GM12872 (cell line): ENCODE measurements around the gene MX1.

Experiments used
- CTCF ChIP-seq: IDR thresholded peaks from 3 replicates; pipeline ENCODE4 v1.5.1; 2011; ENCODE audit warnings: low read depth, mild to moderate bottlenecking, low read length, moderate library complexity; ENCODE audit not compliant: insufficient read depth

MX1 gene

GRCh38 chr21:41472753-41473548 is 46.9 kb downstream of the MX1 start:
- no peak for TF ChIP-seq CTCF

GRCh38 chr21:41475714-41476420 is 49.8 kb downstream of the MX1 start:
- TF ChIP-seq CTCF: no peak

DNA sequence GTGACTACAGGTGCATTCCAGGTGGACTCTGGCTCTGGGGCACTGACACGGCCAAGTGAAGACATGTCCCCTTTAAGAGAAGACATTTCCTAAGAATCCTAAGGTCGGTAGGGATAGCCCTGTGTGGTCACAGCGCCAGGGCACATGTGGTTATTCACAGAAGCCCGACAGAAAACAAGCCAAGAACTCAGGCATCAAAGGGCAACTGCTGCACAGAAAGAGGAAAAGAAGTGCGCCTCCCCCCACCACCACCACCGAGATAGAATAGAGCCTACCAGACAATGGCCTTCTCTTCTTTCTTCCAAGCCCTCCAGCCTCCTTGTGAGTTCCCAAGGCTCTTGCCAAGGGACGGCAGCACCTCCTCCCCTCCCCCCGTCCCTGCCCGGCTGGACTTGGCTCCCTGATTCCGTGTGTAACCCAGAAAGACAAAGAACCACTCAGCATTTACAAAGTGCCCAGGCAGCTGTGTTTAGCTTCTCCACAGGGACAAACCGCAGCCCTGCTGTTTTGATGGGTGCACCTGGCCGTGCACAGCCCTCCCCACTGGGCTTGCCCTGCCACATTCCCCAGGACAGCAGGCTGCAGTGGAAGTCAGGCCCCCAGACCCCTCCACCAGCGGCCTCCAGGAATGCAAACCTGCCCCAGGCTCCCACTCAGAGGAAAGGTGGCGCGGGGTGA is 51.7 kb downstream of the MX1 start:
- TF ChIP-seq CTCF: no peak

GRCh38 chr21:41478319-41479177 is 52.5 kb downstream of the MX1 start:
- no peak for TF ChIP-seq CTCF

GRCh38 chr21:41479686-41480085 is 53.6 kb downstream of the MX1 start:
- no peak for TF ChIP-seq CTCF

GRCh38 chr21:41480086-41480690 is 54.1 kb downstream of the MX1 start:
- TF ChIP-seq CTCF: no peak
